ENCODE data around the gene CCDC88A.

DNA sequence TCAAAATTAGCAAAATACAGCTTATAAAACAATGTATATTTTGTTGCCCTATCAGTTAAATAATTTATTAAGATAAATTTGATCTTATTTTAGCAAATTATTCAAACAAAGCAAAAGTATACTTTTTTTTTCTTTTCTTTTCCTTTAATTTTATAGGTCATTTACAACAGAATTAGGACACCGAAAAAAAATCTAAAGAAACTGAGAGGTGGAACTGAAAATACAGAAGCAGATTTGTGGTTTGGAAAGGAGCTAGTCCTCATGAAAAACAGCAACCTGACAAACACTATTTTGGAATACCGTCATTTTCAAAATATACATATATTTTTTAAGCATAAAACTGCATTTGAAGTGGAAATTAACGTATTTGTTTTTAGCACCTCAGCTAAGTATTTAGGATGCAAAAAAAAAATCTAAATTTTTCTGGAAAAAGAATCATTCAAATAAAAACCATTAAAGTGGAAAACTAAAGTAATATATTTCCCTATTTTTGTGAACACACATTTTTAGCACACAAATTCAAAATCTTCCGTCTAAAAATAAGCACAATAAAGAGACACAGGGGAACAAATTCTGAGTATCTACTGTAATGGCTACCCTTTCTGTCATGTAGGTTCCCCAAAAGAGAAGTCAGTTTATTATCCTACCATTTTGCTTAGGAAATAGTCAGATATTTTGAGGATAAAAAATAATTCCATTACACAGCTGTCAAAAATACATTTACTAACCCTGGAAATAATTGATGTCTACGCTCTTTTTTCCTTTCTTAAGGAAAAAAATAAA, 2.7 kb downstream of the CCDC88A start:
- TF ChIP-seq POLR2A (IDR thresholded peaks at IDR 0.05; ENCODE audit: low read length): no peak
- TF ChIP-seq GATA1 (IDR thresholded peaks at IDR 0.05; ENCODE audit: low read depth, low read length): no peak
